ENCODE data around the gene C21orf58. TPM values are rescaled to one million over a fixed set of nuclear protein-coding genes. Genes with fewer than 3 reads are reported as not detected.

The C21orf58 gene
- total and polyA plus RNA-seq, 2 experiments from 2014 or later = 17.7 to 23.9 TPM

DNA sequence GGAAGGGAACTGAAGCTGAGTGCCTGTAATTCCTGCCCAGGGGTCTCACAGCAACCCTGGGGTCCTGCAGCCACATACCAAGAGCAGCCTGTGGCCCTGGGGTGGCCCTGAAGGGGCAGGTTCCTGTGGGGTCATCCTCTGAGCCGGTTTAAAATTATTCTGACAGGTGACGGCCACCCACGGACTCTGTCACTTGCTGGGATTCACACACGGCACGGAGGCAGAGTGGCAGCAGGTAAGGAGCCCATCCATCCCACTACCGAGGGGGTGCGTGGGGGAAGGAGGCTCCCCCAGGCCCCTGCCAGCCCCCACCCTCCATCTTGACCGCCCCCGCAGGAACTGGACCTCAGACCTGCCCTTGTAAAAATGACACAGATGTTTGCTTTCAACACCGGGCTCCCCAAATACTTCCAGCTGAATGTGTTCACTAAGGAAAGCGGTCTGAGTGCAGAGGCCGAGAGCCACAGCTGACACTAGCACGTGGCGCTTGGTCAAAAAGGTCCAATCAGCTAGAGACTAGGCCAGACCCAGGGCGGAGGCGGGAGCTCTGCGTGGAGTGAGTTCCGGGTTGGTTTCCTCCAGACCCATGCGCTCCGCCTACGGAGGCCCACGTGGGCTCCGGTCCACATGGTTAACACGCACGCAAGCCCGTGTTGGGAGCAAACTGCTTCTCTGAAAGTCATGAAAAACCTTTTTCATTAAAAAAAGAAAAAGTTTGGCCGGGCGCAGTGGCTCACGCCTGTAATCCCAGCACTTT, 27.5 kb downstream of the C21orf58 start (continued):
- TF ChIP-seq ZNF331 (CRISPR knock-in tag; IDR thresholded peaks at IDR 0.05; ENCODE audit: low read depth) (no peak), POLR2AphosphoS5 (IDR thresholded peaks at IDR 0.05; ENCODE audit: low read depth) (no peak), STAT1 (IDR thresholded peaks at IDR 0.05; ENCODE audit: unreplicated experiment) (no peak), ZNF114 (CRISPR knock-in tag; IDR thresholded peaks at IDR 0.05) (no peak), CREB1 (CRISPR knock-in tag; IDR thresholded peaks at IDR 0.05; ENCODE audit: low read depth) (no peak)
- TF ChIP-seq, protein P1, sequence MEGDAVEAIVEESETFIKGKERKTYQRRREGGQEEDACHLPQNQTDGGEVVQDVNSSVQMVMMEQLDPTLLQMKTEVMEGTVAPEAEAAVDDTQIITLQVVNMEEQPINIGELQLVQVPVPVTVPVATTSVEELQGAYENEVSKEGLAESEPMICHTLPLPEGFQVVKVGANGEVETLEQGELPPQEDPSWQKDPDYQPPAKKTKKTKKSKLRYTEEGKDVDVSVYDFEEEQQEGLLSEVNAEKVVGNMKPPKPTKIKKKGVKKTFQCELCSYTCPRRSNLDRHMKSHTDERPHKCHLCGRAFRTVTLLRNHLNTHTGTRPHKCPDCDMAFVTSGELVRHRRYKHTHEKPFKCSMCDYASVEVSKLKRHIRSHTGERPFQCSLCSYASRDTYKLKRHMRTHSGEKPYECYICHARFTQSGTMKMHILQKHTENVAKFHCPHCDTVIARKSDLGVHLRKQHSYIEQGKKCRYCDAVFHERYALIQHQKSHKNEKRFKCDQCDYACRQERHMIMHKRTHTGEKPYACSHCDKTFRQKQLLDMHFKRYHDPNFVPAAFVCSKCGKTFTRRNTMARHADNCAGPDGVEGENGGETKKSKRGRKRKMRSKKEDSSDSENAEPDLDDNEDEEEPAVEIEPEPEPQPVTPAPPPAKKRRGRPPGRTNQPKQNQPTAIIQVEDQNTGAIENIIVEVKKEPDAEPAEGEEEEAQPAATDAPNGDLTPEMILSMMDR (conservative IDR thresholded peaks at IDR 0.05; ENCODE audit: low read depth in 2 of 2) = no peak

DNA sequence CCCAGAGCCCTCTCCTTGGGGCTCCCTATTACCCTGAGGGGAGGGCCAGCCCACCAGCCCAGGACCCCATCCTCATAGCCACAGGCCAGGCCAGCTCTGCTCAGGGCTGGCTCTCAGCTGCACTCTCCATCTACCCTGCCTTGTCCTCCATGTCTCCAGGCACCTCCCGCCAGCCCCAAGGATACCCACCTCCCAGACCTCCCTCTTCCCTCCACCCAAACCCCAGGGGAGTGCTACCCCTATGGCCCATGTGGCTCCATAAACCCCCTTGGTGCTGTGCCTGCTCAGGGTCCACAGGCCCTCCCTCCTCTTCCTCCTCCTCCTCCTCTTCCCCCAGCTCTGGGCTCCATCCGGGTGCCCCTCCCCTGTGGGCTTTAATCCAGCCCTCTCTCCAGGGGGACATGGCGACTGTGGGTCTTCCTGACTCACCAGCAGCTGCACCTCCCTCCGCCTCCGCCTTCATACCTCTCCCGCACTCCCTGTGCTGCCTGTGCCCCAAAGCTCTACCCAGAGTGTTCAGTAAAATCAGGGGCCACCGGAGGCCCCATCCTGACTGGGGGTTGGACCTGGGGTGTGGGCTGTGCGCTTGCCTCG, 28.4 kb downstream of the C21orf58 start:
- Histone ChIP-seq H2AFZ (no peak overlapping the region), H4K20me1 (replicated peaks; ENCODE audit: insufficient read depth) (no peaks in the 10 kb centered on the region), H3K4me3 (no peak overlapping the region), H3K79me2 (replicated peaks; ENCODE audit: insufficient read depth) (peaks cover under 1% of the 10 kb centered on the region; the same call in 1 of the 2 replicates), H3K27ac (ENCODE audit: low read depth) (no peak overlapping the region), H3K36me3 (ENCODE audit: insufficient read depth) (peaks cover 6% of the 10 kb centered on the region; the same call in 1 of the 2 replicates), H3K4me2 (peak overlapping the region; percentile 55; the same call in 1 of the 2 replicates), H3K4me1 (ENCODE audit: insufficient read depth) (no peaks in the 10 kb centered on the region; the same call in 1 of the 2 replicates), H3K27me3 (ENCODE audit: insufficient read depth) (peaks cover 8% of the 10 kb centered on the region), H3K9me2 (ENCODE audit: insufficient read depth) (no peaks in the 10 kb centered on the region), H3F3A (replicated peaks; ENCODE audit: low read depth) (peaks cover 7% of the 10 kb centered on the region; the same call in 1 of the 2 replicates)
- no peak for TF ChIP-seq EZH2phosphoT487 (IDR thresholded peaks at IDR 0.05; ENCODE audit: unreplicated experiment)
- TF ChIP-seq ZNF331 (CRISPR knock-in tag; IDR thresholded peaks at IDR 0.05; ENCODE audit: low read depth) = no peak
- Mint-ChIP-seq H3K36me3 (ENCODE audit: low read depth) (peaks cover 34% of the 10 kb centered on the region), H3K9me3 (peaks cover 16% of the 10 kb centered on the region; the same call in 2 of the 3 replicates), H3K4me3 (no peak overlapping the region), H3K27ac (no peak overlapping the region), H3K4me1 (peaks cover 16% of the 10 kb centered on the region), H3K27me3 (ENCODE audit: insufficient read depth, low read depth, poor library complexity) (peaks cover 25% of the 10 kb centered on the region)
- peak; percentile 9 for ATAC-seq
- peak; percentile 22 for DNase-seq (ENCODE audit: low spot score)

DNA sequence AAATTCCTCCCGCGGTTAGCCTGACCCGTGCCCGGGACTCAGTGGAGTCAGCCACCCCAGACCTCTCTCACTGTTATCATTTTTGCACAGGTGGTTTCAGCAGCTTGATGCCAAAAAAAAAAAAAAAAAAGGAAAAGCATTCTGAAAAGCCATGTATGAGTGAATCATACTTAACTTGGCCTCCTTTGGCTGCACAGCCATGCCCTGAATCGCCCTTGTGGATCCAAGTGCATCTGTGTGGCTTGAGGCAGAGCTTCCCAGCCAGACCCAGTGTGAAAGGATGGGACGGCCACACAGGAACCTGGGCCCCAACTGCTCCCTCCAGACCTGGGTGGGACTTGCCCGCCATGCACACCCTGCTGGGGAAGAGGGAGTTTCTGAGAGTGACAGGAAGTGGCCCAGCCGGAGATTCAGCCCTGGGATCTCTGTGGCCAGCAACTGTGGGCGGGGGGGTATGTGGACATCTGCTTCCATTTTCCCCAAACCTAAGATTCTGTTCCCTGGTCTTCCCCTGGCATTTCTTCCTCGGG, 29.0 kb downstream of the C21orf58 start:
- peaks cover 5% of the 10 kb centered on the region for H3K79me2 ChIP-seq (replicated peaks; ENCODE audit: insufficient read depth)
- peaks cover 8% of the 10 kb centered on the region for H3K27me3 ChIP-seq (ENCODE audit: insufficient read depth)
- Mint-ChIP-seq H3K4me1 (peaks cover 18% of the 10 kb centered on the region), H3K4me3 (no peak overlapping the region), H3K9me3 (peaks cover 13% of the 10 kb centered on the region; the same call in 2 of the 3 replicates), H3K27me3 (ENCODE audit: insufficient read depth, low read depth, poor library complexity) (peaks cover 25% of the 10 kb centered on the region), H3K36me3 (ENCODE audit: low read depth) (peaks cover 29% of the 10 kb centered on the region), H3K27ac (no peak overlapping the region)
- peaks cover 7% of the 10 kb centered on the region; the same call in 1 of the 2 replicates for H3F3A ChIP-seq (replicated peaks; ENCODE audit: low read depth)
- peaks cover 6% of the 10 kb centered on the region; the same call in 1 of the 2 replicates for H3K36me3 ChIP-seq (ENCODE audit: insufficient read depth)
- H3K4me3 ChIP-seq = no peak overlapping the region
- ATAC-seq (no peak), DNase-seq (ENCODE audit: low spot score) (no peak)
- no peak overlapping the region for H3K27ac ChIP-seq (ENCODE audit: low read depth)
- no peaks in the 10 kb centered on the region for H3K9me2 ChIP-seq (ENCODE audit: insufficient read depth)
- no peaks in the 10 kb centered on the region for H4K20me1 ChIP-seq (replicated peaks; ENCODE audit: insufficient read depth)
- TF ChIP-seq EZH2 (IDR thresholded peaks at IDR 0.05; ENCODE audit: low read depth, unreplicated experiment) (no peak), ZNF114 (CRISPR knock-in tag; IDR thresholded peaks at IDR 0.05) (no peak), ZNF331 (CRISPR knock-in tag; IDR thresholded peaks at IDR 0.05; ENCODE audit: low read depth) (no peak), CREB1 (CRISPR knock-in tag; IDR thresholded peaks at IDR 0.05; ENCODE audit: low read depth) (no peak), JUNB (IDR thresholded peaks at IDR 0.05; ENCODE audit: unreplicated experiment) (no peak)
- H3K4me2 ChIP-seq = no peak overlapping the region
- H2AFZ ChIP-seq = no peak overlapping the region
- H3K4me1 ChIP-seq (ENCODE audit: insufficient read depth) = no peaks in the 10 kb centered on the region; the same call in 1 of the 2 replicates

Data from GM23338 (cell line).